Right atrium auricular region (tissue), 2 donors: ENCODE results near the gene KLHL26. TPM values are rescaled to one million over a fixed set of nuclear protein-coding genes. Genes with fewer than 3 reads are reported as not detected.
A peak's percentile ranks its signal among the peaks of the same experiment; 100 is the strongest.

Experiments
- DNase-seq: peaks from one replicate; pipeline ENCODE4 v3.0.0-alpha.2; 2019; ENCODE audit warnings: low spot score
- H3K27ac ChIP-seq, 2 donors: fragments of 200-600 bp; sonication (generic); 1 replicate in 1 of 2; 2 replicates in 1 of 2; pipeline ENCODE4 v1.5.1; 2016 to 2019
- H3K27me3 ChIP-seq, 2 donors: fragments of 200-600 bp; sonication (generic); one replicate each; pipeline versions ENCODE4 v1.5.1 to v1.6.0; 2017 to 2019
- H3K36me3 ChIP-seq: fragments of 200-600 bp; sonication (generic); one replicate; pipeline ENCODE4 v1.5.1; 2016
- H3K4me1 ChIP-seq, 2 donors: fragments of 200-600 bp; sonication (generic); one replicate each; pipeline versions ENCODE4 v1.5.1 to v1.6.0; 2017 to 2019
- H3K4me3 ChIP-seq, 2 donors: fragments of 200-600 bp; sonication (generic); 1 replicate in 1 of 2; 2 replicates in 1 of 2; pipeline ENCODE4 v1.5.1; 2017 to 2019; ENCODE audit warnings: mild to moderate bottlenecking in 1 of 2, moderate library complexity in 1 of 2
- H3K9me3 ChIP-seq, 2 donors: fragments of 200-600 bp; sonication (generic); one replicate each; pipeline ENCODE4 v1.5.1; 2019
- CTCF ChIP-seq, 2 donors: fragments of 200-600 bp; sonication (generic); IDR thresholded peaks; one replicate each; pipeline ENCODE4 v1.5.1; 2019; ENCODE audit warnings: antibody characterized with exemption in 2 of 2
- total RNA-seq, 2 donors: library from RNA; depleted of rRNA; stranded (reverse); fragments of >200 nt; gene quantifications; one replicate each; pipeline ENCODE4 v1.1.0, GENCODE V29; 2016

KLHL26 gene
- total RNA-seq, 2 donors from 2014 or later = 5.7 to 11.3 TPM

- Histone ChIP-seq H3K9me3 (no peaks in the 10 kb centered on the region), H3K4me1 (peaks cover 0 to 20% of the 10 kb centered on the region in 2 donors), H3K27me3 (no peaks in the 10 kb centered on the region), H3K27ac (peak overlapping the region; percentile 51 to 58), H3K36me3 (no peaks in the 10 kb centered on the region), H3K4me3 (peak overlapping the region; percentile 28 to 50)
- TF ChIP-seq CTCF (IDR thresholded peaks at IDR 0.05) = no peak
- peak; percentile 76 for DNase-seq
Measured at GRCh38 chr19:18700501-18701249, 63.8 kb downstream of the KLHL26 start.

GRCh38 chr19:18701250-18701608 is 64.4 kb downstream of the KLHL26 start:
- Histone ChIP-seq H3K4me1 (peaks cover 0 to 20% of the 10 kb centered on the region in 2 donors), H3K27ac (peak overlapping the region; percentile 51 to 58), H3K27me3 (no peaks in the 10 kb centered on the region), H3K9me3 (no peaks in the 10 kb centered on the region), H3K4me3 (peak overlapping the region; percentile 28 to 50), H3K36me3 (no peaks in the 10 kb centered on the region)
- TF ChIP-seq CTCF (IDR thresholded peaks at IDR 0.05) = no peak
- no peak for DNase-seq

- Histone ChIP-seq H3K27me3 (no peaks in the 10 kb centered on the region), H3K27ac (no peak overlapping the region), H3K36me3 (no peaks in the 10 kb centered on the region), H3K9me3 (no peaks in the 10 kb centered on the region), H3K4me1 (peaks cover 0 to 26% of the 10 kb centered on the region in 2 donors), H3K4me3 (no peak overlapping the region)
- no peak for DNase-seq
- TF ChIP-seq CTCF (IDR thresholded peaks at IDR 0.05) = no peak
Measured at GRCh38 chr19:18704054-18704453, 67.2 kb downstream of the KLHL26 start.

- Histone ChIP-seq H3K4me1 (peaks cover 0 to 27% of the 10 kb centered on the region in 2 donors), H3K9me3 (no peaks in the 10 kb centered on the region), H3K27ac (no peak overlapping the region), H3K27me3 (no peaks in the 10 kb centered on the region), H3K4me3 (no peak overlapping the region), H3K36me3 (no peaks in the 10 kb centered on the region)
- no peak for DNase-seq
- no peak for TF ChIP-seq CTCF (IDR thresholded peaks at IDR 0.05)
Measured at GRCh38 chr19:18704971-18705370, 68.1 kb downstream of the KLHL26 start.

GRCh38 chr19:18708452-18709231 is 71.8 kb downstream of the KLHL26 start:
- DNase-seq = no peak

More at GRCh38 chr19:18708452-18709231, 71.8 kb downstream of the KLHL26 start:
- H3K36me3 ChIP-seq = no peaks in the 10 kb centered on the region
- TF ChIP-seq CTCF (IDR thresholded peaks at IDR 0.05) = no peak
- H3K27ac ChIP-seq = no peak overlapping the region
- H3K27me3 ChIP-seq = no peaks in the 10 kb centered on the region
- peaks cover 0 to 32% of the 10 kb centered on the region in 2 donors for H3K4me1 ChIP-seq
- H3K4me3 ChIP-seq = no peak overlapping the region
- H3K9me3 ChIP-seq = no peaks in the 10 kb centered on the region
